Lower lobe of right lung (tissue), 2 donors: ENCODE results near the gene NTM. TPM values are rescaled to one million over a fixed set of nuclear protein-coding genes. Genes with fewer than 3 reads are reported as not detected.

Source experiments
- ATAC-seq, 2 donors: fragments of 200-7000 bp; cut with Tn5 transposase; one replicate each; pipeline ENCODE4 v1.9.1; 2020 to 2022; ENCODE audit warnings: mild to moderate bottlenecking in 2 of 2, moderate library complexity in 2 of 2
- DNase-seq: peaks from one replicate; pipeline ENCODE4 v3.0.0-alpha.2; 2020
- H3K27ac ChIP-seq: fragments of 200-600 bp; one replicate; pipeline ENCODE4 v1.8.0; 2022
- H3K27me3 ChIP-seq: fragments of 200-600 bp; one replicate; pipeline ENCODE4 v1.8.0; 2022; ENCODE audit warnings: low read depth
- H3K36me3 ChIP-seq: fragments of 200-600 bp; one replicate; pipeline ENCODE4 v1.8.0; 2022; ENCODE audit warnings: mild to moderate bottlenecking
- H3K4me1 ChIP-seq: fragments of 200-600 bp; one replicate; pipeline ENCODE4 v1.8.0; 2022
- H3K4me3 ChIP-seq: fragments of 200-600 bp; one replicate; pipeline ENCODE4 v1.8.0; 2022; ENCODE audit warnings: mild to moderate bottlenecking
- H3K9me3 ChIP-seq: fragments of 200-600 bp; one replicate; pipeline ENCODE4 v1.8.0; 2022
- intact Hi-C: fragments of 100-400 bp; cut with DNase I; formaldehyde crosslinking; loops from one replicate; pipeline ENCODE4 v1.11.0; 2022
- total RNA-seq: library from RNA; stranded (reverse); fragmentation: NEBNext Ultra II Directional; extraction: Animal tissue kit (Norgen Biotek cat#: 25700); gene quantifications from one replicate; pipeline ENCODE4 v1.2.1, GENCODE V29; 2021
- TF ChIP-seq, protein P1 (sequence below): fragments of 200-600 bp; IDR thresholded peaks from one replicate; pipeline ENCODE4 v1.8.0; 2022; ENCODE audit warnings: antibody characterized with exemption, mild to moderate bottlenecking
- donor health status: DM: no; HTN: yes; CAD: no; lungs with severe emphysema.

NTM gene
- total RNA-seq, 1 donor from 2014 or later, result 2.3 TPM

DNA sequence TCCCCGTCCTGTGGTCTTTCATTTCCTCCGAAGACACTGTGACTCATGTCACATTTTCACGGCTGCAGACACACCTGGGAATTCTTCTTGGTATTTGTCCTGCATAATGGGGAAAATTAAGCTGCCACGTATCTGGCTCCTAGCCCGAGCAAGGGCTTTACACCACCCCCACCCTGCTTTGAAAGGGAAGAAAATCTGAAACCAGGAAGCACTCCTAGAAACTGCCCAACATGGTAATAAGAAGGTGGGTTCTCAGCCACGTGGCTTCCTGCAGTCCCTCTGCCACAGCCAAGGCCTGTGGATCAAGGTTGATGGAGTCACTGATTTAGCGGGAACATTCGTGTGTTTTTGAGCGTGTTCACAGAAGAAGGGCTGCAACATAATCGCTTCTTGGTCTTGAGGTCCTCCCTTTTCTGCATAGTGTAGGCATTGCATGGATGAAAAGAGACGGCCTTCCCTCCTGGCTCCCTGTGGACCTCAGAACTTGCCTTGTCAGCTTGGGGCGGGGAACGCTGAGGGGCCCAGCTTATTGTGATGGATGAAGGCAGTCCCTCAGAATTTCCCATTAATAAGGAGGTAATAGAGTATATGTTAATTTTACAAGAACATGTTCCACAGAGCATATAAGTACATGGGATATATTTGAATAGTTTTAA is 292.0 kb downstream of the NTM start:
- DNase-seq (no peak), ATAC-seq (no peak)
- H3K27ac ChIP-seq, result no peak overlapping the region
- no peak overlapping the region for H3K4me3 ChIP-seq
- no peaks in the 10 kb centered on the region for H3K27me3 ChIP-seq
- H3K9me3 ChIP-seq, result no peaks in the 10 kb centered on the region
- intact Hi-C loops, result no loop called here
- TF ChIP-seq, protein P1, sequence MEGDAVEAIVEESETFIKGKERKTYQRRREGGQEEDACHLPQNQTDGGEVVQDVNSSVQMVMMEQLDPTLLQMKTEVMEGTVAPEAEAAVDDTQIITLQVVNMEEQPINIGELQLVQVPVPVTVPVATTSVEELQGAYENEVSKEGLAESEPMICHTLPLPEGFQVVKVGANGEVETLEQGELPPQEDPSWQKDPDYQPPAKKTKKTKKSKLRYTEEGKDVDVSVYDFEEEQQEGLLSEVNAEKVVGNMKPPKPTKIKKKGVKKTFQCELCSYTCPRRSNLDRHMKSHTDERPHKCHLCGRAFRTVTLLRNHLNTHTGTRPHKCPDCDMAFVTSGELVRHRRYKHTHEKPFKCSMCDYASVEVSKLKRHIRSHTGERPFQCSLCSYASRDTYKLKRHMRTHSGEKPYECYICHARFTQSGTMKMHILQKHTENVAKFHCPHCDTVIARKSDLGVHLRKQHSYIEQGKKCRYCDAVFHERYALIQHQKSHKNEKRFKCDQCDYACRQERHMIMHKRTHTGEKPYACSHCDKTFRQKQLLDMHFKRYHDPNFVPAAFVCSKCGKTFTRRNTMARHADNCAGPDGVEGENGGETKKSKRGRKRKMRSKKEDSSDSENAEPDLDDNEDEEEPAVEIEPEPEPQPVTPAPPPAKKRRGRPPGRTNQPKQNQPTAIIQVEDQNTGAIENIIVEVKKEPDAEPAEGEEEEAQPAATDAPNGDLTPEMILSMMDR, result no peak
- H3K4me1 ChIP-seq, result no peaks in the 10 kb centered on the region
- H3K36me3 ChIP-seq, result no peaks in the 10 kb centered on the region

- no peaks in the 10 kb centered on the region for H3K9me3 ChIP-seq
- no peaks in the 10 kb centered on the region for H3K4me1 ChIP-seq
- TF ChIP-seq, protein P1, result no peak
- no peak overlapping the region for H3K4me3 ChIP-seq
- no peak for ATAC-seq
- no peaks in the 10 kb centered on the region for H3K36me3 ChIP-seq
- intact Hi-C loops, result no loop called here
- H3K27me3 ChIP-seq, result no peaks in the 10 kb centered on the region
- no peak for DNase-seq
- H3K27ac ChIP-seq, result no peak overlapping the region
These were observed 292.6 kb downstream of the NTM start for GRCh38 chr11:131662993-131663392.

- TF ChIP-seq, protein P1, result no peak
- DNase-seq (no peak), ATAC-seq (no peak)
- H3K27me3 ChIP-seq, result no peaks in the 10 kb centered on the region
- no peaks in the 10 kb centered on the region for H3K36me3 ChIP-seq
- no peak overlapping the region for H3K4me3 ChIP-seq
- no peaks in the 10 kb centered on the region for H3K4me1 ChIP-seq
- intact Hi-C loops, result no loop called here
- H3K9me3 ChIP-seq, result no peaks in the 10 kb centered on the region
- no peak overlapping the region for H3K27ac ChIP-seq
These were observed 293.2 kb downstream of the NTM start for GRCh38 chr11:131663405-131664200.

DNA sequence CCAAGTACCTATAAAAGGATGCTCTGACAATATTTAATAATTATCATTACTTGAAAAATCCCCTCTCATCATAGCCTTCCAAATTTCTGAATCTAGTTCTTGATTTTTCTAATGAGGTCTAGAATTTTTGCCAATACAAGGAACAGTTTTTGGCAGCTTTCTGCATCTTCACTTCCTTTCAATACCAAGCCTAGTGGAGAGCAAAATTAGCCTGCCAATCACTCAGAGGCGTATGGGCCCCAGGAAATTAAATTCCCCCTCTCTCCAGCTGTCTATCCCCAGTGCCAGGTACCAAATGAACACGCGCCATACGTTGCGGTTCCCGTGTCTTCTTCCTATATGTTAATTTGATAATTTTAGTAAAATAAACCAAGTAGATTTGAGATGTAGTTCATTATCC is 293.9 kb downstream of the NTM start:
- Histone ChIP-seq H3K9me3 (no peaks in the 10 kb centered on the region), H3K27ac (no peak overlapping the region), H3K27me3 (no peaks in the 10 kb centered on the region), H3K4me3 (no peak overlapping the region), H3K36me3 (no peaks in the 10 kb centered on the region), H3K4me1 (no peaks in the 10 kb centered on the region)
- TF ChIP-seq, protein P1, result no peak
- ATAC-seq (no peak), DNase-seq (no peak)
- intact Hi-C loops, result no loop called here

DNA sequence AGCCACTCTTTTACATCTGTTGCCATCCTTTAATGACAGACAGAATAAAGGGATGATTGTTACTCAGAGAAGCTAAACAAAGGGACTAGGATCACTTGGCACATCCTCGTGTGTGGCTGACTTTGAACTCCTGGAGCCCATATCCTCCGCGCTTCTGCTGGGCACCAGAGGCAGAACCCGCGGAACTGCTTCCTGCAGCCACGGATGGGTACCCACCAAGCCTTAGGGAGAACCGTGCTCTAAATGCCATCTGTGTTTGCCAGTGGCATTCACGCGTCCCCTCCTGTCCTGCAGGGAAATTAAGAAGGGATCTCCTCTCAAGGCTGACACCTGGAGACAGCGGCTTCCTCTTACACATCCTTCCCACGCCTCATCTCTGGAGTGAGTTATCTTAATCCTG is 294.4 kb downstream of the NTM start:
- no peak for DNase-seq
- intact Hi-C loops, result no loop called here
- Histone ChIP-seq H3K4me3 (no peak overlapping the region), H3K27me3 (no peaks in the 10 kb centered on the region), H3K27ac (no peak overlapping the region), H3K4me1 (no peaks in the 10 kb centered on the region), H3K9me3 (no peaks in the 10 kb centered on the region), H3K36me3 (no peaks in the 10 kb centered on the region)
- no peak for ATAC-seq
- TF ChIP-seq, protein P1, result no peak
